Loucy (cell line): ENCODE measurements around the gene NBR1.
"Not testable (repeated sequence)": the region's sequence is repeated elsewhere in the genome, so short reads cannot be mapped to it uniquely, and the experiment has no call there.

ENCODE experiments used
- CTCF ChIP-seq: fragments of 200-600 bp; sonication (generic); conservative IDR thresholded peaks from 2 replicates; pipeline ENCODE4 v1.5.1; 2014; ENCODE audit warnings: mild to moderate bottlenecking, antibody characterized with exemption, low read length
- EZH2phosphoT487 ChIP-seq: fragments of 200-600 bp; IDR thresholded peaks from 2 replicates; pipeline ENCODE4 v1.6.1; 2018; ENCODE audit warnings: antibody characterized with exemption, mild to moderate bottlenecking, moderate library complexity, borderline replicate concordance

DNA sequence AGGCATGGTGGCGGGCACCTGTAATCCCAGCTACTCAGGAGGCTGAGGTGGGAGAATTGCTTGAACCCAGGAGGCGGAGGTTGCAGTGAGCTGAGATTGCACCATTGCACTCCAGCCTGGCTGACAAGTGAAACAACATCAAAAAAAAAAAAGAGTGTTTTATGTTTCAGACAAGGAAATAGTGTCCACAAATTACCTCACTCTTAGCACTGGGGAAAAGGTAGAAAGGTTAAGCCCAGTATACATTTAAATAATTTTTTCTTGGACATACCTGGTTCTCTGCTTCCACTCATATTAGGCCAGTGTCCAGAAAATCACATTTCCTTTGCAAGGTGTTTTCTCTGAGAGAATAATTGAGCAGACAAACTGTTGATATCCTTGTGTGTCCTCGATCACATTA is 32.0 kb downstream of the NBR1 start:
- not testable (repeated sequence) for TF ChIP-seq CTCF, EZH2phosphoT487
